ENCODE data around the gene ZNF12.

- TF ChIP-seq, protein P1, sequence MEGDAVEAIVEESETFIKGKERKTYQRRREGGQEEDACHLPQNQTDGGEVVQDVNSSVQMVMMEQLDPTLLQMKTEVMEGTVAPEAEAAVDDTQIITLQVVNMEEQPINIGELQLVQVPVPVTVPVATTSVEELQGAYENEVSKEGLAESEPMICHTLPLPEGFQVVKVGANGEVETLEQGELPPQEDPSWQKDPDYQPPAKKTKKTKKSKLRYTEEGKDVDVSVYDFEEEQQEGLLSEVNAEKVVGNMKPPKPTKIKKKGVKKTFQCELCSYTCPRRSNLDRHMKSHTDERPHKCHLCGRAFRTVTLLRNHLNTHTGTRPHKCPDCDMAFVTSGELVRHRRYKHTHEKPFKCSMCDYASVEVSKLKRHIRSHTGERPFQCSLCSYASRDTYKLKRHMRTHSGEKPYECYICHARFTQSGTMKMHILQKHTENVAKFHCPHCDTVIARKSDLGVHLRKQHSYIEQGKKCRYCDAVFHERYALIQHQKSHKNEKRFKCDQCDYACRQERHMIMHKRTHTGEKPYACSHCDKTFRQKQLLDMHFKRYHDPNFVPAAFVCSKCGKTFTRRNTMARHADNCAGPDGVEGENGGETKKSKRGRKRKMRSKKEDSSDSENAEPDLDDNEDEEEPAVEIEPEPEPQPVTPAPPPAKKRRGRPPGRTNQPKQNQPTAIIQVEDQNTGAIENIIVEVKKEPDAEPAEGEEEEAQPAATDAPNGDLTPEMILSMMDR (IDR thresholded peaks at IDR 0.05) = no peak
- TF ChIP-seq POLR2A (IDR thresholded peaks at IDR 0.05) (no peak), EP300 (IDR thresholded peaks at IDR 0.05) (no peak)
These were observed 30.8 kb downstream of the ZNF12 start for GRCh38 chr7:6675807-6676405.
